H9 (cell line): ENCODE results near the gene RAPH1. TPM values are rescaled to one million over a fixed set of nuclear protein-coding genes. Genes with fewer than 3 reads are reported as not detected.

Experiments
- DNase-seq: peaks from one replicate; pipeline ENCODE4 v3.0.0-alpha.2; 2017
- H2AFZ ChIP-seq: one replicate; pipeline ENCODE4 v1.6.1; 2013; ENCODE audit warnings: mild to moderate bottlenecking, low read length, control low read depth, moderate library complexity
- H2AK5ac ChIP-seq: 2 replicates; pipeline ENCODE4 v1.6.1; 2013; ENCODE audit warnings: low read length, control low read depth, mixed read lengths; ENCODE audit not compliant: insufficient read length
- H2BK120ac ChIP-seq: one replicate; pipeline ENCODE4 v1.6.1; 2013; ENCODE audit warnings: low read depth, mild to moderate bottlenecking, low read length, control low read depth, inconsistent platforms; ENCODE audit not compliant: poor library complexity, severe bottlenecking
- H2BK12ac ChIP-seq: 2 replicates; pipeline ENCODE4 v1.6.1; 2013; ENCODE audit warnings: low read length, control low read depth, mixed read lengths, low read depth; ENCODE audit not compliant: insufficient read length
- H2BK15ac ChIP-seq: 2 replicates; pipeline ENCODE4 v1.6.1; 2013; ENCODE audit warnings: low read depth, low read length, control low read depth
- H2BK20ac ChIP-seq: one replicate; pipeline ENCODE4 v1.6.1; 2013; ENCODE audit warnings: low read depth, mild to moderate bottlenecking, low read length, control low read depth, inconsistent platforms; ENCODE audit not compliant: poor library complexity, severe bottlenecking
- H2BK5ac ChIP-seq: 2 replicates; pipeline ENCODE4 v1.6.1; 2013; ENCODE audit warnings: low read length, control low read depth, mixed read lengths; ENCODE audit not compliant: insufficient read length
- H3K14ac ChIP-seq: 2 replicates; pipeline ENCODE4 v1.6.1; 2013; ENCODE audit warnings: low read length, control low read depth; ENCODE audit not compliant: insufficient read depth
- H3K18ac ChIP-seq: 2 replicates; pipeline ENCODE4 v1.6.1; 2013; ENCODE audit warnings: low read depth, mild to moderate bottlenecking, mixed read lengths, low read length, control low read depth; ENCODE audit not compliant: insufficient read length
- H3K23ac ChIP-seq: 2 replicates; pipeline ENCODE4 v1.6.1; 2013; ENCODE audit warnings: low read length, control low read depth, mixed read lengths, low read depth; ENCODE audit not compliant: insufficient read length
- H3K23me2 ChIP-seq: 2 replicates; pipeline ENCODE4 v1.6.1; 2013; ENCODE audit warnings: low read depth, mild to moderate bottlenecking, mixed read lengths, low read length, control low read depth; ENCODE audit not compliant: insufficient read length, poor library complexity, severe bottlenecking
- H3K27ac ChIP-seq: 2 replicates; pipeline ENCODE4 v1.5.1; 2013; ENCODE audit warnings: low read length, control low read depth, mixed read lengths, low read depth; ENCODE audit not compliant: insufficient read length
- H3K27me3 ChIP-seq: 2 replicates; pipeline ENCODE4 v1.6.1; 2013; ENCODE audit warnings: low read length, control low read depth, inconsistent platforms; ENCODE audit not compliant: insufficient read depth
- H3K4ac ChIP-seq: 2 replicates; pipeline ENCODE4 v1.6.1; 2013; ENCODE audit warnings: low read depth, mild to moderate bottlenecking, control low read depth, inconsistent platforms, low read length, moderate library complexity
- H3K4me1 ChIP-seq: 2 replicates; pipeline ENCODE4 v1.6.1; 2013; ENCODE audit warnings: low read length, control low read depth, inconsistent platforms; ENCODE audit not compliant: insufficient read depth
- H3K4me2 ChIP-seq: 2 replicates; pipeline ENCODE4 v1.6.1; 2013; ENCODE audit warnings: low read length, control low read depth, mixed read lengths; ENCODE audit not compliant: insufficient read length, insufficient read depth
- H3K56ac ChIP-seq: 2 replicates; pipeline ENCODE4 v1.6.1; 2013; ENCODE audit warnings: low read depth, mild to moderate bottlenecking, mixed read lengths, low read length, control low read depth; ENCODE audit not compliant: insufficient read length
- H3K79me1 ChIP-seq: 2 replicates; pipeline ENCODE4 v1.6.1; 2013; ENCODE audit warnings: low read depth, mild to moderate bottlenecking, moderate library complexity, low read length, control low read depth, inconsistent platforms; ENCODE audit not compliant: insufficient read depth, poor library complexity, severe bottlenecking
- H3K79me2 ChIP-seq: 2 replicates; pipeline ENCODE4 v1.6.1; 2013; ENCODE audit warnings: low read length, control low read depth, inconsistent platforms; ENCODE audit not compliant: insufficient read depth
- H3K9ac ChIP-seq: 2 replicates; pipeline ENCODE4 v1.6.1; 2013; ENCODE audit warnings: low read length, control low read depth, mixed read lengths; ENCODE audit not compliant: insufficient read length; ENCODE audit errors: extremely low read depth
- H3K9me3 ChIP-seq: one replicate; pipeline ENCODE4 v1.6.1; 2013; ENCODE audit warnings: low read depth, low read length, inconsistent platforms; ENCODE audit not compliant: control insufficient read depth
- H3T11ph ChIP-seq: one replicate; pipeline ENCODE4 v1.6.1; 2013; ENCODE audit warnings: mild to moderate bottlenecking, low read length, control low read depth, inconsistent platforms
- H4K20me1 ChIP-seq: one replicate; pipeline ENCODE4 v1.6.1; 2013; ENCODE audit not compliant: control insufficient read depth, insufficient read length, insufficient read depth
- H4K5ac ChIP-seq: 2 replicates; pipeline ENCODE4 v1.6.1; 2013; ENCODE audit warnings: low read depth, mild to moderate bottlenecking, mixed read lengths, low read length, control low read depth; ENCODE audit not compliant: insufficient read length
- H4K8ac ChIP-seq: replicated peaks from 2 replicates; pipeline ENCODE4 v1.6.1; 2013; ENCODE audit warnings: low read length, control low read depth, mixed read lengths, low read depth; ENCODE audit not compliant: insufficient read length
- H4K91ac ChIP-seq: 2 replicates; pipeline ENCODE4 v1.6.1; 2013; ENCODE audit warnings: low read depth, mild to moderate bottlenecking, moderate library complexity, mixed read lengths, low read length, control low read depth; ENCODE audit not compliant: insufficient read length
- H3K27ac Mint-ChIP-seq, 3 experiments: 2 replicates in 2 of 3; 3 replicates in 1 of 3; pipeline ENCODE4 v1.8.0; 2020 to 2021; ENCODE audit warnings: mixed read lengths in 3 of 3, mild to moderate bottlenecking in 1 of 3, moderate library complexity in 1 of 3
- H3K27me3 Mint-ChIP-seq: 2 replicates; pipeline ENCODE4 v1.8.0; 2021; ENCODE audit warnings: low read depth, mild to moderate bottlenecking, moderate library complexity, mixed read lengths
- H3K36me3 Mint-ChIP-seq, 3 experiments: 2 replicates in 2 of 3; 3 replicates in 1 of 3; pipeline ENCODE4 v1.8.0; 2020 to 2021; ENCODE audit warnings: low read depth in 3 of 3, mixed read lengths in 3 of 3; ENCODE audit not compliant: insufficient read depth in 1 of 3
- H3K4me1 Mint-ChIP-seq, 2 experiments: 2 replicates each; pipeline ENCODE4 v1.8.0; 2020; ENCODE audit warnings: mixed read lengths in 2 of 2
- H3K4me3 Mint-ChIP-seq, 2 experiments: 2 replicates in 1 of 2; 3 replicates in 1 of 2; pipeline ENCODE4 v1.8.0; 2020 to 2021; ENCODE audit warnings: mild to moderate bottlenecking in 2 of 2, mixed read lengths in 2 of 2, moderate library complexity in 1 of 2
- H3K9me3 Mint-ChIP-seq, 2 experiments: 2 replicates in 1 of 2; 3 replicates in 1 of 2; pipeline ENCODE4 v1.8.0; 2020; ENCODE audit warnings: mild to moderate bottlenecking in 2 of 2, mixed read lengths in 2 of 2, moderate library complexity in 1 of 2
- CTCF ChIP-seq: fragments of 200-600 bp; sonication (generic); conservative IDR thresholded peaks from 3 replicates; pipeline ENCODE4 v1.8.0; 2021; ENCODE audit warnings: antibody characterized with exemption, mild to moderate bottlenecking
- WGBS: extraction: QIAGEN DNeasy Blood & Tissue Kit; methylation state at CpG from one replicate; pipeline ENCODE4 v1.1.7; 2013; ENCODE audit warnings: missing lambda C conversion rate, low lambda C conversion rate, mixed read lengths; ENCODE audit not compliant: insufficient read length; ENCODE audit errors: extremely low coverage; 5-methylcytosine and 5-hydroxymethylcytosine counted together
- total RNA-seq: library from RNA; stranded (reverse); gene quantifications from 2 replicates; pipeline ENCODE4 v1.2.1, GENCODE V29; 2021

The RAPH1 gene
- total RNA-seq, 1 experiment from 2014 or later: 17.1 TPM

- H3K9ac ChIP-seq: no peak overlapping the region
- no peak overlapping the region for H3K18ac ChIP-seq
- peaks cover 5 to 22% (median 17%) of the 10 kb centered on the region in 3 experiments; a peak in 6 of 7 replicates for H3K36me3 Mint-ChIP-seq
- H2BK15ac ChIP-seq: no peak overlapping the region
- H4K5ac ChIP-seq: no peak overlapping the region
- no peak overlapping the region for H3K27ac Mint-ChIP-seq
- H3K56ac ChIP-seq: no peak overlapping the region
- H2AFZ ChIP-seq: no peak overlapping the region
- H2BK120ac ChIP-seq: no peak overlapping the region
- no peaks in the 10 kb centered on the region for H3K4me1 ChIP-seq
- H2BK12ac ChIP-seq: no peak overlapping the region
- no peak overlapping the region for H3K14ac ChIP-seq
- H3K4me1 Mint-ChIP-seq: peaks cover 0 to 3% of the 10 kb centered on the region in 2 experiments; a peak in 2 of 4 replicates
- DNase-seq: no peak
- no peaks in the 10 kb centered on the region for H3K79me2 ChIP-seq
- no peaks in the 10 kb centered on the region for H3K27me3 ChIP-seq
- H2BK20ac ChIP-seq: no peak overlapping the region
- H4K91ac ChIP-seq: no peak overlapping the region
- no peak overlapping the region for H4K8ac ChIP-seq
- H3K9me3 ChIP-seq: no peaks in the 10 kb centered on the region
- H3K4ac ChIP-seq: no peak overlapping the region
- H2AK5ac ChIP-seq: no peak overlapping the region
- H2BK5ac ChIP-seq: no peak overlapping the region
- no peak overlapping the region for H3K23ac ChIP-seq
- H3K4me2 ChIP-seq: no peak overlapping the region
- no peaks in the 10 kb centered on the region for H3K27me3 Mint-ChIP-seq
- no peaks in the 10 kb centered on the region for H3K79me1 ChIP-seq
- H3T11ph ChIP-seq: no peak overlapping the region
- no CpG with 5 or more reads among the region's 3 CpGs for whole genome bisulfite sequencing
- H3K23me2 ChIP-seq: no peaks in the 10 kb centered on the region
- H4K20me1 ChIP-seq: no peaks in the 10 kb centered on the region
- no peaks in the 10 kb centered on the region for H3K9me3 Mint-ChIP-seq
- no peak overlapping the region for H3K27ac ChIP-seq
- H3K4me3 Mint-ChIP-seq: no peak overlapping the region
- TF ChIP-seq CTCF: no peak
Measured at GRCh38 chr2:203379156-203379555, 155.9 kb downstream of the RAPH1 start.
